HCT116 (cell line): ENCODE measurements around the gene GMDS. TPM values are rescaled to one million over a fixed set of nuclear protein-coding genes. Genes with fewer than 3 reads are reported as not detected.

ENCODE experiments used
- ATAC-seq: fragments of 200-7000 bp; cut with Tn5 transposase; 2 replicates; pipeline ENCODE4 v1.9.1; 2020; ENCODE audit warnings: mild to moderate bottlenecking, moderate library complexity
- BruUV-seq: library from RNA; stranded (reverse); fragments of 400-500 nt; replicated peaks from 2 replicates; lab custom pipeline; 2021; lab: Mats Ljungman, UMichigan
- CTCF ChIA-PET: fragments of 300-600 bp; sonication (Branson Sonifier 250); formaldehyde crosslinking; loops from one replicate; lab custom pipeline; 2021; ENCODE audit warnings: antibody characterized with exemption; lab: Charles Lee
- POLR2A ChIA-PET: fragments of 300-600, 350-600 bp; sonication (Branson Sonifier 250); formaldehyde crosslinking; loops from one replicate; lab custom pipeline; 2021; ENCODE audit warnings: antibody characterized with exemption; lab: Charles Lee
- RAD21 ChIA-PET, 2 experiments: fragments of 300-600 bp; sonication (Branson Sonifier 250); formaldehyde crosslinking; loops; one replicate each; lab custom pipeline; 2023; ENCODE audit warnings: low total read pairs in 2 of 2; ENCODE audit not compliant: uncharacterized antibody in 2 of 2, unreplicated experiment in 2 of 2, low non-redundant PET in 1 of 2; lab: Charles Lee
- DNase-seq: peaks from one replicate; pipeline ENCODE4 v3.0.0-alpha.2; 2010; ENCODE audit warnings: low read depth, low spot score
- H2AFZ ChIP-seq: fragments of 200-600 bp; shearing (Covaris generic), sonication (generic); 2 replicates; pipeline ENCODE4 v1.6.1; 2017; ENCODE audit warnings: low read depth, mixed run types, mixed read lengths, antibody characterized with exemption, low read length; ENCODE audit not compliant: poor library complexity, severe bottlenecking
- H3K27ac ChIP-seq: 2 replicates; pipeline ENCODE4 v1.5.1; 2012; ENCODE audit warnings: low read depth, low read length
- H3K27me3 ChIP-seq: fragments of 200-600 bp; sonication (generic); 2 replicates; pipeline ENCODE4 v1.6.1; 2016; ENCODE audit warnings: mixed run types, low read length, mixed read lengths; ENCODE audit not compliant: insufficient read depth
- H3K36me3 ChIP-seq, 2 experiments: fragments of 200-500 bp in 1 of 2; fragments of 200-600 bp in 1 of 2; sonication (Bioruptor generic) in 1 of 2; sonication (generic) in 1 of 2; 2 replicates each; pipeline versions ENCODE4 v1.5.1 to v1.6.1; 2014 to 2016; ENCODE audit warnings: low read length in 2 of 2, inconsistent platforms in 1 of 2, mixed read lengths in 1 of 2, mixed run types in 1 of 2; ENCODE audit not compliant: insufficient read depth in 2 of 2, control insufficient read depth in 1 of 2
- H3K4me1 ChIP-seq, 2 experiments: fragments of 200-600 bp in 1 of 2; sonication (generic) in 1 of 2; 2 replicates each; pipeline versions ENCODE4 v1.5.1 to v1.6.1; 2012 to 2017; ENCODE audit warnings: low read length in 2 of 2, inconsistent platforms in 1 of 2, mild to moderate bottlenecking in 1 of 2, mixed read lengths in 1 of 2, mixed run types in 1 of 2, moderate library complexity in 1 of 2; ENCODE audit not compliant: insufficient read depth in 2 of 2, control insufficient read depth in 1 of 2
- H3K4me2 ChIP-seq: fragments of 200-600 bp; sonication (generic); 2 replicates; pipeline ENCODE4 v1.6.1; 2017; ENCODE audit warnings: mixed run types, low read length, mixed read lengths
- H3K4me3 ChIP-seq, 2 experiments: fragments of 200-600 bp in 1 of 2; sonication (generic) in 1 of 2; replicated peaks in 1 of 2; 2 replicates each; pipeline ENCODE4 v1.5.1; 2011 to 2016; ENCODE audit warnings: low read length in 2 of 2, control low read depth in 1 of 2, low read depth in 1 of 2, mild to moderate bottlenecking in 1 of 2, mixed read lengths in 1 of 2, mixed run types in 1 of 2
- H3K79me2 ChIP-seq: fragments of 200-600 bp; sonication (generic); 2 replicates; pipeline ENCODE4 v1.6.1; 2017; ENCODE audit warnings: mild to moderate bottlenecking, mixed run types, low read length, moderate library complexity, mixed read lengths; ENCODE audit not compliant: insufficient read depth
- H3K9ac ChIP-seq: fragments of 200-600 bp; sonication (generic); 2 replicates; pipeline ENCODE4 v1.6.1; 2016; ENCODE audit warnings: low read length, mixed read lengths
- H3K9me2 ChIP-seq: fragments of 200-600 bp; sonication (generic), shearing (Covaris generic); 2 replicates; pipeline ENCODE4 v1.6.1; 2017; ENCODE audit warnings: mixed run types, mild to moderate bottlenecking, moderate library complexity; ENCODE audit not compliant: insufficient read depth
- H3K9me3 ChIP-seq, 2 experiments: fragments of 200-500 bp in 1 of 2; fragments of 200-600 bp in 1 of 2; sonication (Bioruptor generic) in 1 of 2; sonication (generic) in 1 of 2; 2 replicates each; pipeline ENCODE4 v1.6.1; 2014 to 2017; ENCODE audit warnings: low read length in 2 of 2, mixed read lengths in 2 of 2, inconsistent platforms in 1 of 2, low read depth in 1 of 2, mild to moderate bottlenecking in 1 of 2, mixed run types in 1 of 2, moderate library complexity in 1 of 2; ENCODE audit not compliant: control insufficient read depth in 1 of 2, insufficient read depth in 1 of 2
- H4K20me1 ChIP-seq: fragments of 200-600 bp; sonication (generic), shearing (Covaris generic); 2 replicates; pipeline ENCODE4 v1.6.1; 2017; ENCODE audit warnings: mixed run types, mild to moderate bottlenecking, moderate library complexity; ENCODE audit not compliant: insufficient read depth
- CEBPB ChIP-seq: IDR thresholded peaks from 2 replicates; pipeline ENCODE4 v1.6.1; 2012; ENCODE audit warnings: low read depth
- EZH2 ChIP-seq: fragments of 200-600 bp; sonication (generic); IDR thresholded peaks from 2 replicates; pipeline ENCODE4 v1.6.1; 2017; ENCODE audit warnings: antibody characterized with exemption, mixed run types
- FOSL1 ChIP-seq: IDR thresholded peaks from 2 replicates; pipeline ENCODE4 v1.6.1; 2012; ENCODE audit warnings: low read depth
- MAX ChIP-seq: IDR thresholded peaks from 2 replicates; pipeline ENCODE4 v1.6.1; 2012
- POLR2AphosphoS5 ChIP-seq: IDR thresholded peaks from 2 replicates; pipeline ENCODE4 v1.6.1; 2011; ENCODE audit warnings: mild to moderate bottlenecking, low read depth, low read length, moderate library complexity
- RAD21 ChIP-seq: IDR thresholded peaks from 2 replicates; pipeline ENCODE4 v1.6.1; 2012; ENCODE audit warnings: low read depth, mild to moderate bottlenecking
- REST ChIP-seq: IDR thresholded peaks from 2 replicates; pipeline ENCODE4 v1.6.1; 2012; ENCODE audit warnings: low read depth
- SIN3A ChIP-seq: IDR thresholded peaks from 2 replicates; pipeline ENCODE4 v1.6.1; 2012; ENCODE audit warnings: low read depth
- TCF7L2 ChIP-seq: IDR thresholded peaks from 2 replicates; pipeline ENCODE4 v1.7.0; 2011; ENCODE audit warnings: borderline replicate concordance, inconsistent platforms; ENCODE audit not compliant: insufficient read depth, insufficient read length; ENCODE audit errors: extremely low read depth
- ZBTB33 ChIP-seq: IDR thresholded peaks from 2 replicates; pipeline ENCODE4 v1.6.1; 2011; ENCODE audit warnings: mild to moderate bottlenecking, low read length, moderate library complexity; ENCODE audit not compliant: insufficient replicate concordance; ENCODE audit errors: extremely low read depth
- ZFX ChIP-seq: fragments of 450-650 bp; IDR thresholded peaks from 2 replicates; pipeline ENCODE4 v1.6.1; 2017
- ZNF274 ChIP-seq: fragments of 200-500 bp; sonication (Bioruptor generic); IDR thresholded peaks from 2 replicates; pipeline ENCODE4 v1.6.1; 2014; ENCODE audit warnings: mild to moderate bottlenecking, low read depth, low read length, inconsistent platforms
- intact Hi-C: fragments of 100-400 bp; cut with micrococcal nuclease; formaldehyde crosslinking; loops from 2 replicates; pipeline ENCODE4 v1.10.0; 2022
- total RNA-seq: library from RNA; stranded (reverse); gene quantifications from one replicate; pipeline ENCODE4 v1.2.1, GENCODE V29; 2021; ENCODE audit not compliant: unreplicated experiment

Gene GMDS
- total RNA-seq, 1 experiment from 2014 or later, result 34.4 TPM

- Histone ChIP-seq H3K4me3 (no peak overlapping the region), H3K9ac (no peak overlapping the region), H3K9me3 (no peaks in the 10 kb centered on the region), H2AFZ (no peak overlapping the region), H3K4me1 (peaks cover 6 to 10% of the 10 kb centered on the region in 2 experiments; a peak in 3 of 4 replicates), H4K20me1 (no peaks in the 10 kb centered on the region)
- ChIA-PET RAD21 (interaction anchor here in 1 of 2 experiments (1.1 kb wide), 1 partner anchor 253 kb away, joined by 4 read pairs; no protein-coding TSS in a partner anchor), CTCF (interaction anchor here (1.6 kb wide), 1 partner anchor 252 kb away, joined by 14 read pairs; no protein-coding TSS in a partner anchor)
- TF ChIP-seq ZBTB33, result no peak
- TF ChIP-seq SIN3A, result no peak
- no peak for TF ChIP-seq MAX
- TF ChIP-seq CEBPB, result no peak
- TF ChIP-seq RAD21, result no peak
- no peak for TF ChIP-seq REST
- no peak for TF ChIP-seq ZNF274
- no peak for TF ChIP-seq ZFX
- no peak for TF ChIP-seq EZH2
- no peak for TF ChIP-seq FOSL1
- TF ChIP-seq TCF7L2, result no peak
- TF ChIP-seq POLR2AphosphoS5, result no peak
- TF ChIP-seq, all 23 proteins: peak for 0
- H3K4me2 ChIP-seq, result no peak overlapping the region
- intact Hi-C loops, result loop anchor here (5.0 kb wide), 1 partner anchor 428 kb away; the partner anchor contains the start of gene FOXC1
- POLR2A ChIA-PET, result interaction anchor here (1.4 kb wide), 1 partner anchor 253 kb away, joined by 5 read pairs; no protein-coding TSS in a partner anchor
- no peaks in the 10 kb centered on the region for H3K79me2 ChIP-seq
- H3K9me2 ChIP-seq, result no peaks in the 10 kb centered on the region
- BruUV-seq, result no TSS peak
- no peak for DNase-seq
- H3K27me3 ChIP-seq, result no peaks in the 10 kb centered on the region
- no peak overlapping the region for H3K27ac ChIP-seq
- H3K36me3 ChIP-seq, result no peaks in the 10 kb centered on the region
- ATAC-seq, result no peak
These were observed 210.4 kb downstream of the GMDS start for GRCh38 chr6:2035046-2035445.
